HPDE6-E6E7 (cell line): ENCODE measurements around the gene STK4.
A peak's percentile ranks its signal among the peaks of the same experiment; 100 is the strongest.

Experiments used
- DNase-seq: peaks from one replicate; pipeline ENCODE4 v3.0.0; 2011; ENCODE audit warnings: missing footprints; ENCODE audit errors: extremely low spot score

STK4 gene

GRCh38 chr20:45028424-45029136 is 62.3 kb downstream of the STK4 start:
- DNase-seq = no peak

- DNase-seq = no peak
Observed at GRCh38 chr20:45029884-45030283, 63.6 kb downstream of the STK4 start.

DNA sequence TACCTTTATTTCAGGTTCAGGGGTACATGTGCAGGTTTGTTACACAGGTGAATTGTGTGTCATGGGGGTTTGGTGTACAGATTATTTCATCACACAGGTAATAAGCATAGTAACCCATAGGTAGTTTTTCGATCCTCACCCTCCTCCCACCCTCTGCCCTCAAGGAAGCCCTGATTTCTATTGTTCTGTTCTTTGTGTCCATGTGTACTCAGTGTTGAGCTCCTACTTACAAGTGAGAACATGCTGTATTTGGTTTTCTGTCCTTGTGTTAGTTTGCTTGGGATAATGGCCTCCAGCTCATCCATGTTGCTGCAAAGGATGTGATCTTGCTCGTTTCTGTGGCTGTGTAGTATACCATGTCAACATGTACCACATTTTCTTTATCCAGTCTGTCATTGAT is 66.0 kb downstream of the STK4 start:
- no peak for DNase-seq

GRCh38 chr20:45032781-45033180 is 66.5 kb downstream of the STK4 start:
- no peak for DNase-seq

- DNase-seq = no peak
Observed at GRCh38 chr20:45034436-45034835, 68.1 kb downstream of the STK4 start.

GRCh38 chr20:45036044-45036755 is 69.9 kb downstream of the STK4 start:
- DNase-seq = no peak

- no peak for DNase-seq
Observed at GRCh38 chr20:45037050-45037449, 70.7 kb downstream of the STK4 start.

GRCh38 chr20:45037635-45038034 is 71.3 kb downstream of the STK4 start:
- no peak for DNase-seq

DNA sequence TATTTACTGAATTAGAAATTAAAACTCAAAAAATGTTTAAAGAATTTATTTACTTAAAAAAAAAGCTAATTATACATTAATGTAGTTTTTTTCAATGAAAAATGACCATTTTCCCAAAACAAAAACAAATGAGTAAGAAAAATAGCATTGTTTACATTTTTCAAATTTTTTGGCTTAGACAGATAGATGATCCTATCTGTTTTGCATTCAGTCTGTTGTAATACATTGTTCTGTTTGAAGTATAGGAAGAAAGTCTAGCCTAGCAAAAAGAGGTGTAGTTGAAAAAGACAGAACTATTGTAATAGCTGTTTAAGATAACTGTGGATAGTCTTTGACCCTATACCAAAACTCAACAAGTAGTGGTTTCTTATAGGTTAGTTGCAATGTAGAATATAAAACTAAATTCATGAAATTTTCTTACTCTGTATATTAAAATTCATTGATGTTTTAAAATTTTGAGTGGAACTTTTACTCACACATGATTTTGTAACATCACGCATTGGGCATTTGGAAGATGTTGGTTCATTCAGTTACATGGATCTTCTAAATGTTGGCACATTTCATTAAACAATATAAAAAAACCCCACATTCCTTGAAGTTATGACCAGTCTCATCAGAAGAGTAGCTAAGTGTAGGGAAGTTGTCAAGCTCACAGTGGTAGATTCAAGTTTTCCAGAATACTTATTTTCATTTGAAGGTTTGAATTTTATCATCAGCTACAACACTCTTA is 72.6 kb downstream of the STK4 start:
- DNase-seq = no peak

DNA sequence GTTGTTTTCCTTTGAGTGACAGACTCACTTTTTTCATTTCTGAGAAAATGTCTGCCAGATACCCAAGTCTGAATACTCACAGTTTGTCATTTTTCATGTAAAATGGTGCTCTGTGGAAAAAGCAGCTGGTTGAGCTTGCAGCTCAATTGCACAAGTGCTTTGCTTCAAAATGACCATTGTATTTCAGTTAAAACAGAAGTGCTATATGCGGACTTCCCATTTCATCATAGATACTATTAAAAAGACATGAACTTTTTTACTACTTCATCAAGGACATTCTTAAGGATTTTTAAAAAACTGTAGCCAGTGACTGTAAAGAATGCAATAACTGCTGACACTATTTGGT is 73.1 kb downstream of the STK4 start:
- DNase-seq = no peak

GRCh38 chr20:45041464-45042337 is 75.4 kb downstream of the STK4 start:
- peak; percentile 92 for DNase-seq

GRCh38 chr20:45042978-45043377 is 76.7 kb downstream of the STK4 start:
- DNase-seq = no peak

DNA sequence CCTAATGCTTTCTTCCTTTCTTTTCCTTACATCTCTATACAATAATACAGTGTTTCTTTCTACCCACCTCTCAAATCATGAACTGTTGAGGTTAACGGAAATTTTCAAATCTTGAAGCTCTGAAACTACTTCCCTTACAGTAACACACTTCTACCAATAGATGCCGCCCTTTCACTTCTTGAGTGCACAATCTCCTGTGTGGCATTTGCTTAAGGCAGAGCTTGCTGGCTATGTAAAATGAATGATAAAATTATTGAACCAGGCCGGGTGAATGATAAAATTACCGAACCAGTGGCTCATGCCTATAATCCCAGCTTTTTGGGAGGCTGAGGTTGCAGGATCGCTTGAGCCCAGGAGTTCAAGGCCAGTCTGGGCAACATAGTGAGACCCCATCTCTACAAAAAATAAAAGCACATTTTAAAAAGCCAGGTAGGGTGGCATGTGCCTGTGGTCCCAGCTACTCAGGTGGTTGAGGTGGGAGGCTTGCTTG is 77.8 kb downstream of the STK4 start:
- DNase-seq = peak; percentile 77

DNA sequence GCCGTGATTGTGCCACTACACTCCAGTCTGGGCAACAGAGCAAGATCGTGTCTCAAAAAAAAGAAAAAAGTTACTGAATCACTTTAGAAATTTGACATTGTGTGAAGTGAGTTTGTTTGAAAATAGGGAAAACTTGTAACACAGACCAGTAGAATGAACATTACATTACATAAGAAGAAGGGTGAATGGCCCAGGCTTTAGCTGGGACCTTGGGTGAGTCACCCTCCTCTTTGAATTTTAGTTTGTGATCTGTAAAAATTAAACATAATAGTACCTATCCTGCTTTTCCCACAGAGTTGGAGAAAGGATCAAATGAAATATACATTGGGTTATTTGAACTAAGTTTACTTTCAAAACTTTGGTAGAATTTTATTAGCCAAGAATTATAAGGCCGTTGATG is 78.3 kb downstream of the STK4 start:
- DNase-seq = no peak

GRCh38 chr20:45047581-45048119 is 81.3 kb downstream of the STK4 start:
- no peak for DNase-seq

DNA sequence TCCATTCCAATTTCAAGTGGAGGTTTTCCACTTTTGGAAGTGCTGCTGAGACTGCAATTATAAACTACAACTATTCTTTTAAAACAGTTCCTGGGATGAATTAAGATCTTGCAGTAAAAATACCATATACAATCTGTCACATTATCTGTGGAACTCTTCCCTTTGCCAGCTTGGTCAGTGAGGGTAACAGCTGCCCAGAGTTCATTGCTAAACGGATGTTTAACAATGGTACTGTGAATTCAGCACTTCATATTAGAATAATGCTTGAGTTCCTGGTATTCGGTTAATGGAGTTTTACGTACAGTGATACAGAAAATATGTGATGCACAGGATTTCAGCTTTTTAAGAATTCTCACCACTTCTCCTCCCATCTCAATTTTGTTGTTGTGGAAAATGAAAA is 83.1 kb downstream of the STK4 start:
- DNase-seq = no peak

- DNase-seq = no peak
Observed at GRCh38 chr20:45049904-45050471, 83.7 kb downstream of the STK4 start.

DNA sequence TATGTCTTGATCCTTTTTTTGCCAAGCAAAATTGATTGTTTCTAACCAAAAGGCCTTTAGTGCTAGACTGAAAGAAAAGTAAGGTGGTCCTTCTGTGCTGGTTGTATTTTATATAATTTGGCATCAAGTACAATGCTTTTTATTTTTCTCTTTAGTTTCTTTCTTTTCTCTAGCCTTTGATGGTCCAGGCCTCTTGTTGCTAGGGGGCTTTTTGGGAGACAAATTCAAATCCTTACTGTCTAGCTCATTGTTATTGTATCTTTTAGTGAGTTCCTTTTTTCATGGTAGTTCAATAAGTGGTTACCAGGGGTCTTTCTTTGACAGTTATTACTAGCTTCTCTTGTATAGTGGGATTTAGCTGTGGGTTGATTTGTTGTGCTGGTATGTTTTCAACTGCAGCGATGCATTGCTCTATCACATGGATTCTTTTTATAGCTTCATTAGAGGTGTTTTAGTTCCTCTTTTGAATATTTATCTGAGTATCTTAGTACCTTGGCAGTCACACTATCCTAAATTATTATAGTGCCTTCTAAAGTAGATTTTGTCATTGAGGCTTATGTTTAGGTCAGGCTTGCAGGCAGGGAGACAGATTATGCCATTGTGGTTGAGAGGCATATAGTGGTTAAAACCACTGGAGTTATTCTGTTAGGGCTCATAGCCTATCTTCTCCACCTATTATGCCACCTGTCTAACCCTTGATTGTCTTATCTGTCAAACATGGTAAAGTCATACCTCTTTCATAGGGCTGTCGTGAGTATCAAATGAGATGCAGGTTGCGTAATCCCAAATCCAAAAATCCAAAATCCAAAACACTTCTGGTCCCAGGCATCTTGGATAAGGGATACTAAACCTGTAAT is 85.1 kb downstream of the STK4 start:
- no peak for DNase-seq

DNA sequence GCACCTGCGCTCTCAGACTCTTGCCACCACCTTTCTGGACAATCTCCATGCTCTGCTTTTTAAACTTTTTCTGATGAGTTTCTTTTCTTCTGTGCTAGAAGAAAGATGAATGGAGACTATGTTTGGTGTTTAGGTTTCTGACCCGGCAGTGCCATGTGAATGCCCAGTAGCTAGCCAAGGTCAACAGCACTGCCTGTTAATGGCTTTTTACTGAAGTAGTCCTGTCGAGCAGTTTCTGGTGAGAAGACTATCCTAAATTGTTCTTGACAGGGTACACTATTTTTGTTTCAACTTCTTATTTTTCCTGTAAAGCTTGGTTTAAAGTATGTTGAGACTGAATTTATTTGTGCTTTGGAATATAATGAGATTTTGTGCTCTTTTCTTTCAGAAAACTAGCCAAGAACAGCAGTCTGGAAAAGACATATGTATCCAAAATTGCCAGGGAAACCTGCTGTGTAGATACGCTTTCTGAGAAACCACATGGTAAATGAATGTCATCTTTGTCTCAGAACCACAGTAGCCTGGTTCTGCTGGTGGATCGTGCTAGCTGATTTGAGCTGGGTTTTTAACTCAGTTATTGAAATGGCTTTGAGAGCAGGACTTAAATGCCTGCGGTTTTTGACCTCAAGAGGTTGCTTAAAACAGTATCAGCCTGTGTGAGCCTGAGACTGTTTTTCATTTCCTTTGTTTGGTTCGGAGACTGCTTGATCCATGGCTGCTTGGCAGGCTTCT is 86.6 kb downstream of the STK4 start:
- no peak for DNase-seq
